Mesenchymal stem cell (in vitro differentiated cells and primary cell): Measurements from ENCODE around the gene CFDP1.

ENCODE experiments used
- DNase-seq: peaks from one replicate; pipeline ENCODE4 v3.0.0-alpha.2; 2013
- H2AFZ ChIP-seq: one replicate; pipeline ENCODE4 v1.6.1; 2013; ENCODE audit warnings: low read depth, mild to moderate bottlenecking, control low read depth, inconsistent platforms, low read length, moderate library complexity
- H2AK5ac ChIP-seq: 2 replicates; pipeline ENCODE4 v1.6.1; 2013; ENCODE audit warnings: low read length, moderate library complexity, mild to moderate bottlenecking, inconsistent platforms; ENCODE audit not compliant: severe bottlenecking
- H2BK120ac ChIP-seq: one replicate; pipeline ENCODE4 v1.6.1; 2013; ENCODE audit warnings: low read depth, mild to moderate bottlenecking, inconsistent platforms, low read length, moderate library complexity
- H2BK12ac ChIP-seq, 2 experiments: one replicate each; pipeline ENCODE4 v1.6.1; 2013; ENCODE audit warnings: inconsistent platforms in 2 of 2, low read length in 2 of 2, mild to moderate bottlenecking in 2 of 2, moderate library complexity in 2 of 2, control low read depth in 1 of 2
- H2BK15ac ChIP-seq: one replicate; pipeline ENCODE4 v1.6.1; 2013; ENCODE audit warnings: mild to moderate bottlenecking, low read depth, inconsistent platforms; ENCODE audit not compliant: poor library complexity, severe bottlenecking
- H2BK5ac ChIP-seq: 2 replicates; pipeline ENCODE4 v1.6.1; 2013; ENCODE audit warnings: low read depth, mild to moderate bottlenecking, low read length, control low read depth, inconsistent platforms; ENCODE audit not compliant: poor library complexity, severe bottlenecking
- H3K14ac ChIP-seq, 2 experiments: one replicate each; pipeline ENCODE4 v1.6.1; 2013; ENCODE audit warnings: inconsistent platforms in 2 of 2, low read length in 2 of 2, control low read depth in 1 of 2, mild to moderate bottlenecking in 1 of 2, moderate library complexity in 1 of 2
- H3K18ac ChIP-seq, 2 experiments: one replicate each; pipeline ENCODE4 v1.6.1; 2013; ENCODE audit warnings: inconsistent platforms in 2 of 2, low read length in 2 of 2, control low read depth in 1 of 2, low read depth in 1 of 2, mild to moderate bottlenecking in 1 of 2
- H3K23ac ChIP-seq, 2 experiments: one replicate each; pipeline ENCODE4 v1.6.1; 2013; ENCODE audit warnings: inconsistent platforms in 2 of 2, low read length in 2 of 2, mild to moderate bottlenecking in 2 of 2, moderate library complexity in 2 of 2, control low read depth in 1 of 2
- H3K27ac ChIP-seq: 2 replicates; pipeline ENCODE4 v1.5.1; 2013; ENCODE audit warnings: mild to moderate bottlenecking, moderate library complexity, low read length, control low read depth, inconsistent platforms; ENCODE audit not compliant: poor library complexity, severe bottlenecking
- H3K27me3 ChIP-seq, 2 experiments: 2 replicates each; pipeline versions ENCODE4 v1.6.1 to v1.7.0; 2013; ENCODE audit warnings: low read length in 2 of 2, mild to moderate bottlenecking in 2 of 2, moderate library complexity in 2 of 2, control low read depth in 1 of 2, inconsistent platforms in 1 of 2; ENCODE audit not compliant: control insufficient read depth in 1 of 2, insufficient read depth in 1 of 2
- H3K36me3 ChIP-seq, 2 experiments: 2 replicates each; pipeline versions ENCODE4 v1.6.1 to v1.7.0; 2013; ENCODE audit warnings: low read length in 2 of 2, control low read depth in 1 of 2, inconsistent platforms in 1 of 2, low read depth in 1 of 2, mild to moderate bottlenecking in 1 of 2; ENCODE audit not compliant: insufficient read depth in 2 of 2, control insufficient read depth in 1 of 2
- H3K4ac ChIP-seq, 2 experiments: one replicate each; pipeline ENCODE4 v1.6.1; 2013; ENCODE audit warnings: inconsistent platforms in 2 of 2, low read length in 2 of 2, mild to moderate bottlenecking in 2 of 2, moderate library complexity in 2 of 2, control low read depth in 1 of 2, low read depth in 1 of 2
- H3K4me1 ChIP-seq: 2 replicates; pipeline ENCODE4 v1.6.1; 2013; ENCODE audit warnings: low read depth, low read length, control low read depth; ENCODE audit not compliant: control insufficient read depth, insufficient read depth
- H3K4me2 ChIP-seq: 2 replicates; pipeline ENCODE4 v1.6.1; 2013; ENCODE audit warnings: low read length, mild to moderate bottlenecking, inconsistent platforms; ENCODE audit not compliant: poor library complexity, severe bottlenecking
- H3K4me3 ChIP-seq, 2 experiments: 2 replicates each; pipeline versions ENCODE4 v1.5.1 to v1.7.0; 2013; ENCODE audit warnings: low read length in 2 of 2, mild to moderate bottlenecking in 2 of 2, control low read depth in 1 of 2, low read depth in 1 of 2; ENCODE audit not compliant: insufficient read depth in 1 of 2
- H3K79me1 ChIP-seq: replicated peaks from 2 replicates; pipeline ENCODE4 v1.6.1; 2013; ENCODE audit warnings: mild to moderate bottlenecking, control low read depth, low read length, inconsistent platforms; ENCODE audit not compliant: poor library complexity, severe bottlenecking
- H3K9ac ChIP-seq: 2 replicates; pipeline ENCODE4 v1.7.0; 2013; ENCODE audit warnings: mild to moderate bottlenecking, low read length, moderate library complexity
- H3K9me3 ChIP-seq: 2 replicates; pipeline ENCODE4 v1.7.0; 2013; ENCODE audit warnings: mild to moderate bottlenecking, low read length; ENCODE audit not compliant: control insufficient read depth
- H4K8ac ChIP-seq: one replicate; pipeline ENCODE4 v1.6.1; 2013; ENCODE audit warnings: inconsistent platforms, mild to moderate bottlenecking, low read length, moderate library complexity
- H4K91ac ChIP-seq: one replicate; pipeline ENCODE4 v1.6.1; 2013; ENCODE audit warnings: mild to moderate bottlenecking, low read length, inconsistent platforms
- WGBS: methylation state at CpG from one replicate; pipeline ENCODE4 v1.1.7; 2013; ENCODE audit warnings: mixed read lengths; 5-methylcytosine and 5-hydroxymethylcytosine counted together

CFDP1 gene

DNA sequence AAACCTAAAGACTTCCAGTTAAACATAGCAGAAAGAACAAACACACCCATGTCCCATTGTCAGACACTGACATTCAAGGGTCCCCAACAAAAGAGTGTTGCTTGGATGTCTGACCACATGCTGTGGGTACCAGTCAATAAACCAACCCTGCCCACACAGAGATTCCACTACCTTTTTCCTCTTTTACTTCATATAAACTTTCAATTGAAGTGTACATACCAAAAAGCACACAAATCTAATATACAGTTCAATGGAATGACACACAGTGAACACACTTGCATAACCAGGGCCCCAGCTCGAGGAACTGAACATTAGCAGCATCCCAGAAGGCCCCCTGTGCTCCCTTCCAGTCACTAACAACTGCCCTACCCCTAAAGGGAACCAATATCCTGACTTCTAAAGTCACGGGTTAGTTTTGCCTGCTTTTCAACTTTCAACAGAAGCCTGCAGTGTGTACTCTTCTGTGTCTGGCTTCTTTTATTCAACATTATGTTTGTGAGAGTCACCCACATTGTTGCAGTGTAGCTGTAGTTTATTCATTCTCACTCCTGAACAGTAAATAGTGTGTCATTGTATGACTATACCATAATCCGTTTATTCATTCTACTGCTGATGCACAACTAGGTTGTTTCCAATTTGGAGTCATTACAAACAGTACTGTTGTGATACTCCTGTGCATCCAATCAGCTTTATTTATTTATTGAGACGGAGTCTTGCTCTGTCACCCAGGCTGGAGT lies 18.0 kb downstream of the CFDP1 start:
- H3K27me3 ChIP-seq = no peaks in the 10 kb centered on the region
- no peak overlapping the region for H3K4me2 ChIP-seq
- no peak overlapping the region for H2AFZ ChIP-seq
- H2BK15ac ChIP-seq = no peak overlapping the region
- peaks cover 2% of the 10 kb centered on the region for H3K4me1 ChIP-seq
- no peak overlapping the region for H3K27ac ChIP-seq
- peak; percentile 59 for DNase-seq
- H4K91ac ChIP-seq = no peak overlapping the region
- peaks cover 8 to 19% of the 10 kb centered on the region in 2 experiments for H3K36me3 ChIP-seq
- H3K18ac ChIP-seq = no peak overlapping the region
- H3K9ac ChIP-seq = peak overlapping the region; percentile 30
- H3K14ac ChIP-seq = no peak overlapping the region
- no peak overlapping the region for H3K4ac ChIP-seq
- H3K9me3 ChIP-seq = no peaks in the 10 kb centered on the region
- no peak overlapping the region for H3K4me3 ChIP-seq
- no peak overlapping the region for H2BK5ac ChIP-seq
- H3K79me1 ChIP-seq = peaks cover 10% of the 10 kb centered on the region
- H4K8ac ChIP-seq = peak overlapping the region; percentile 41
- H2AK5ac ChIP-seq = no peak overlapping the region
- no peak overlapping the region for H2BK120ac ChIP-seq
- WGBS = 80% methylated on average over 3 of the region's 4 CpGs
- H2BK12ac ChIP-seq = no peak overlapping the region
- no peak overlapping the region for H3K23ac ChIP-seq

- Histone ChIP-seq H3K4me3 (no peak overlapping the region), H3K4ac (no peak overlapping the region), H3K4me1 (peaks cover 2% of the 10 kb centered on the region), H3K14ac (no peak overlapping the region), H2BK15ac (no peak overlapping the region), H2AK5ac (no peak overlapping the region), H2BK5ac (no peak overlapping the region), H3K18ac (no peak overlapping the region), H3K9ac (no peak overlapping the region), H3K27me3 (no peaks in the 10 kb centered on the region), H3K9me3 (no peaks in the 10 kb centered on the region), H2BK12ac (no peak overlapping the region), H2BK120ac (no peak overlapping the region), H3K4me2 (no peak overlapping the region), H2AFZ (no peak overlapping the region), H4K91ac (no peak overlapping the region), H4K8ac (no peak overlapping the region), H3K79me1 (peaks cover 12% of the 10 kb centered on the region), H3K23ac (no peak overlapping the region), H3K36me3 (peaks cover 8 to 32% of the 10 kb centered on the region in 2 experiments), H3K27ac (no peak overlapping the region)
- no CpG with 5 or more reads among the region's 2 CpGs for WGBS
- no peak for DNase-seq
These were observed 19.4 kb downstream of the CFDP1 start for GRCh38 chr16:75413951-75414350.

- DNase-seq = no peak
- no peak overlapping the region for H2AK5ac ChIP-seq
- H2AFZ ChIP-seq = no peak overlapping the region
- H3K27me3 ChIP-seq = no peaks in the 10 kb centered on the region
- no peak overlapping the region for H3K4me2 ChIP-seq
- H3K4me1 ChIP-seq = peaks cover 3% of the 10 kb centered on the region
- H3K36me3 ChIP-seq = peaks cover 29 to 50% of the 10 kb centered on the region in 2 experiments
- H4K8ac ChIP-seq = no peak overlapping the region
- no peak overlapping the region for H3K14ac ChIP-seq
- no peak overlapping the region for H3K23ac ChIP-seq
- no peak overlapping the region for H2BK120ac ChIP-seq
- H4K91ac ChIP-seq = no peak overlapping the region
- no peak overlapping the region for H2BK12ac ChIP-seq
- 100% methylated on average over 1 of the region's 4 CpGs for WGBS
- no peak overlapping the region for H2BK15ac ChIP-seq
- no peak overlapping the region for H3K4ac ChIP-seq
- no peaks in the 10 kb centered on the region for H3K9me3 ChIP-seq
- H3K18ac ChIP-seq = no peak overlapping the region
- H3K9ac ChIP-seq = no peak overlapping the region
- H3K4me3 ChIP-seq = no peak overlapping the region
- no peak overlapping the region for H3K27ac ChIP-seq
- H2BK5ac ChIP-seq = no peak overlapping the region
- peaks cover 8% of the 10 kb centered on the region for H3K79me1 ChIP-seq
These were observed 26.4 kb downstream of the CFDP1 start for GRCh38 chr16:75406943-75407342.

- H2BK15ac ChIP-seq = no peak overlapping the region
- no peak overlapping the region for H4K91ac ChIP-seq
- H3K4ac ChIP-seq = no peak overlapping the region
- H2BK5ac ChIP-seq = no peak overlapping the region
- no peak overlapping the region for H3K23ac ChIP-seq
- no peak overlapping the region for H3K18ac ChIP-seq
- DNase-seq = peak; percentile 69
- peak overlapping the region; percentile 7 for H3K27ac ChIP-seq
- H2BK12ac ChIP-seq = no peak overlapping the region
- no peaks in the 10 kb centered on the region for H3K27me3 ChIP-seq
- H2AFZ ChIP-seq = no peak overlapping the region
- H3K4me1 ChIP-seq = peaks cover 6% of the 10 kb centered on the region
- H3K79me1 ChIP-seq = peaks cover 20% of the 10 kb centered on the region
- WGBS = 33% methylated on average over 3 of the region's 3 CpGs
- no peak overlapping the region for H3K4me2 ChIP-seq
- H3K9me3 ChIP-seq = no peaks in the 10 kb centered on the region
- no peak overlapping the region for H3K4me3 ChIP-seq
- H4K8ac ChIP-seq = no peak overlapping the region
- peak overlapping the region; percentile 93 for H3K9ac ChIP-seq
- peaks cover 21 to 27% of the 10 kb centered on the region in 2 experiments for H3K36me3 ChIP-seq
- H2AK5ac ChIP-seq = no peak overlapping the region
- H2BK120ac ChIP-seq = no peak overlapping the region
- H3K14ac ChIP-seq = no peak overlapping the region
These were observed 30.4 kb downstream of the CFDP1 start for GRCh38 chr16:75402821-75403475.
